Measurements from ENCODE around the gene YAP1.

DNA sequence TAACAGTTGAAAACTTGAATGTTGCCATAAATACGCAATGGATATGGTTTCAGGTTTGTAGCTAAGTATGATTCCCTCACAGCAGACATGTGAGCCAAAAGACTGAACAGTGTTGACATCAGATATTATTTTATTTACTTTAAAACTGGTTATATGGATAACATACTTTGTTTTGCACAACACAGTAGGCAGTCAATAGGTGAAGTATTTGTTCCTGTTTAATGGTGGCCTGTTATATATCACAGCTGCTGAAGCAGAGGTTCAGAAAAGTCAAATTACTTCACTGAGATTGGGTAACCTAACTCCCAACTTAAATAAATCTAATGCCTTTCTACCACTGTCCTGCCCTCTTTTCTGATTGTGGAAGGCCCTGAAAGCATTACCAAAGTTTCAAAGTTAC, 44.6 kb downstream of the YAP1 start:
- TF ChIP-seq POLR2AphosphoS5 (IDR thresholded peaks at IDR 0.05; ENCODE audit: low read depth, low read length), result no peak
- no peak for TF ChIP-seq POLR2A (IDR thresholded peaks at IDR 0.05; ENCODE audit: low read depth, low read length)
- no peak for TF ChIP-seq TAF1 (IDR thresholded peaks at IDR 0.05; ENCODE audit: low read depth, low read length)
- TF ChIP-seq SPI1 (IDR thresholded peaks at IDR 0.05; ENCODE audit: low read depth, low read length), result no peak
- TF ChIP-seq POU2F2 (IDR thresholded peaks at IDR 0.05; ENCODE audit: low read depth, low read length), result no peak
- no peak for TF ChIP-seq PAX5 (IDR thresholded peaks at IDR 0.05; ENCODE audit: insufficient read depth, low read length, severe bottlenecking)
